Renal cortex interstitium (tissue), 15 donors: ENCODE data around the gene KIF5B. TPM values are rescaled to one million over a fixed set of nuclear protein-coding genes. Genes with fewer than 3 reads are reported as not detected.
"Not testable (repeated sequence)": the region's sequence is repeated elsewhere in the genome, so short reads cannot be mapped to it uniquely, and the experiment has no call there.

Experiments
- DNase-seq, 11 donors: peaks; one replicate each; pipeline ENCODE4 v3.0.0-alpha.2; 2013; ENCODE audit warnings: low read depth in 9 of 11, low spot score in 4 of 11; ENCODE audit errors: extremely low read depth in 1 of 11
- long read RNA-seq, 16 experiments: transcript quantifications; one replicate each; lab custom pipeline, GENCODE V29; 2026
- polyA plus RNA-seq, 3 donors: library from polyadenylated mRNA; unstranded; fragments of 120-200 nt; gene quantifications; one replicate each; pipeline ENCODE4 v1.2.1, GENCODE V29; 2013; ENCODE audit not compliant: insufficient read length in 3 of 3

The KIF5B gene
- polyA plus RNA-seq = 100 to 1,000 TPM; 138 to 176 (median 164) TPM
- long read RNA-seq, donor 1, partial matches to known transcripts = 51 of 51 reads
- long read RNA-seq, donor 1, other reads (novel, unspliced or antisense) = 0 of 51 reads
- long read RNA-seq, donor 2, partial matches to known transcripts = 54 of 54 reads
- long read RNA-seq, donor 2, other reads (novel, unspliced or antisense) = 0 of 54 reads
- long read RNA-seq, donor 3, full-length matches to known transcripts = 3 of 126 reads
- long read RNA-seq, donor 3, partial matches to known transcripts = 123 of 126 reads
- long read RNA-seq, donor 3, other reads (novel, unspliced or antisense) = 0 of 126 reads
- long read RNA-seq, donor 4, full-length matches to known transcripts = 2 of 52 reads
- long read RNA-seq, donor 4, partial matches to known transcripts = 50 of 52 reads
- long read RNA-seq, donor 4, other reads (novel, unspliced or antisense) = 0 of 52 reads
- long read RNA-seq, donor 5 = 0 reads
- long read RNA-seq, donor 6, partial matches to known transcripts = 96 of 96 reads
- long read RNA-seq, donor 6, other reads (novel, unspliced or antisense) = 0 of 96 reads
- long read RNA-seq, donor 7, full-length matches to known transcripts = 1 of 93 reads
- long read RNA-seq, donor 7, partial matches to known transcripts = 92 of 93 reads
- long read RNA-seq, donor 7, other reads (novel, unspliced or antisense) = 0 of 93 reads
- long read RNA-seq, donor 8, full-length matches to known transcripts = 2 of 119 reads
- long read RNA-seq, donor 8, partial matches to known transcripts = 117 of 119 reads
- long read RNA-seq, donor 8, other reads (novel, unspliced or antisense) = 0 of 119 reads
- long read RNA-seq, donor 9, full-length matches to known transcripts = 3 of 45 reads
- long read RNA-seq, donor 9, partial matches to known transcripts = 42 of 45 reads
- long read RNA-seq, donor 9, other reads (novel, unspliced or antisense) = 0 of 45 reads
- long read RNA-seq, donor 10, partial matches to known transcripts = 88 of 88 reads
- long read RNA-seq, donor 10, other reads (novel, unspliced or antisense) = 0 of 88 reads
- long read RNA-seq, donor 11, full-length matches to known transcripts = 2 of 38 reads
- long read RNA-seq, donor 11, partial matches to known transcripts = 36 of 38 reads
- long read RNA-seq, donor 11, other reads (novel, unspliced or antisense) = 0 of 38 reads
- long read RNA-seq, donor 12, partial matches to known transcripts = 20 of 20 reads
- long read RNA-seq, donor 12, other reads (novel, unspliced or antisense) = 0 of 20 reads
- long read RNA-seq, donor 13 = 0 reads
- long read RNA-seq, donor 14, full-length matches to known transcripts = 4 of 49 reads
- long read RNA-seq, donor 14, partial matches to known transcripts = 45 of 49 reads
- long read RNA-seq, donor 14, other reads (novel, unspliced or antisense) = 0 of 49 reads
- long read RNA-seq, donor 15, full-length matches to known transcripts = 2 of 22 reads
- long read RNA-seq, donor 15, partial matches to known transcripts = 20 of 22 reads
- long read RNA-seq, donor 15, other reads (novel, unspliced or antisense) = 0 of 22 reads
- long read RNA-seq, donor 16, full-length matches to known transcripts = 17 of 180 reads
- long read RNA-seq, donor 16, partial matches to known transcripts = 163 of 180 reads
- long read RNA-seq, donor 16, other reads (novel, unspliced or antisense) = 0 of 180 reads

- DNase-seq = peak; percentile 77 to 90 (median 87)
Observed at GRCh38 chr10:32056136-32057035, at the start of gene KIF5B. TSS of gene KIF5B (minus strand) at chr10:32056425. CDS start at chr10:32055973, 452 bp downstream.

- no peak for DNase-seq
Observed at GRCh38 chr10:32105782-32106382, 49.7 kb upstream of the KIF5B start.

- no peak for DNase-seq
Observed at GRCh38 chr10:32104622-32105509, 48.6 kb upstream of the KIF5B start.

GRCh38 chr10:32104181-32104580, 48.0 kb upstream of the KIF5B start:
- no peak for DNase-seq

- DNase-seq = no peak
Observed at GRCh38 chr10:32103721-32104120, 47.5 kb upstream of the KIF5B start.

- DNase-seq = not testable (repeated sequence)
Observed at GRCh38 chr10:32098566-32099259, 42.5 kb upstream of the KIF5B start.

GRCh38 chr10:32095116-32095733, 39.0 kb upstream of the KIF5B start:
- no peak for DNase-seq

GRCh38 chr10:32093650-32094049, 37.4 kb upstream of the KIF5B start:
- no peak for DNase-seq

- DNase-seq = no peak
Observed at GRCh38 chr10:32091046-32091445, 34.8 kb upstream of the KIF5B start.

- peak in 1 of 11 donors; percentile 17 for DNase-seq
Observed at GRCh38 chr10:32084185-32084851, 28.1 kb upstream of the KIF5B start.

- no peak for DNase-seq
Observed at GRCh38 chr10:32077896-32078485, 21.8 kb upstream of the KIF5B start.

GRCh38 chr10:32073659-32074058, 17.4 kb upstream of the KIF5B start:
- no peak for DNase-seq

- no peak for DNase-seq
Observed at GRCh38 chr10:32073128-32073527, 16.9 kb upstream of the KIF5B start.
